Measurements from ENCODE around the gene AADAC.

DNA sequence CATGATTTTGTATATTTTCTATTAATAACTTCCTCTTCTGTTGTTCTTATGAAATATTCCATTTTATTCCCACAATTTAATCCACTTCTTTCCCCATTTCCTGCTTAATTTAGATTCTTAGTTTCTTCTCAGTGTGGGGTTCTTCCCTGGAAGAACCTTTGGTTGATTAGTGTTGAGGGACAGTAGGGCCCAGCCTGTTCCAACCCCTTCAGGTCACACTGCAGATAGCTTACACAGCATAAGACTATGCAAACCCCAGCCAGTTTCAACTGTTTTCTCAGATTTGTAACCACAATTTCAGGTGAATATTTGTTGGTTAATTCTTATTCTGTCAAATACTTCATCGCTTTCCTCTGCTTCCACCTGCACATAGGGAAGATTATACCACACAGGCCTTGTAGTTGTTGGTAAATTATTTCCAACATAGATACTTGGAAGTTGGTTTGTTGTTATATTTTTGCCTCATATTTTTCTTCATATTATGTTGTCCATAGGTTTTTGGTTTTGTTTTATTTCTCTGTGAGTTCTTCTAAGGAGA lies 45.5 kb upstream of the AADAC start:
- TF ChIP-seq CEBPB (IDR thresholded peaks at IDR 0.05; ENCODE audit: borderline replicate concordance, low read depth, low read length), result no peak
- TF ChIP-seq, protein P1, sequence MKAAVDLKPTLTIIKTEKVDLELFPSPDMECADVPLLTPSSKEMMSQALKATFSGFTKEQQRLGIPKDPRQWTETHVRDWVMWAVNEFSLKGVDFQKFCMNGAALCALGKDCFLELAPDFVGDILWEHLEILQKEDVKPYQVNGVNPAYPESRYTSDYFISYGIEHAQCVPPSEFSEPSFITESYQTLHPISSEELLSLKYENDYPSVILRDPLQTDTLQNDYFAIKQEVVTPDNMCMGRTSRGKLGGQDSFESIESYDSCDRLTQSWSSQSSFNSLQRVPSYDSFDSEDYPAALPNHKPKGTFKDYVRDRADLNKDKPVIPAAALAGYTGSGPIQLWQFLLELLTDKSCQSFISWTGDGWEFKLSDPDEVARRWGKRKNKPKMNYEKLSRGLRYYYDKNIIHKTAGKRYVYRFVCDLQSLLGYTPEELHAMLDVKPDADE (CRISPR knock-in tag; IDR thresholded peaks at IDR 0.05), result no peak
- TF ChIP-seq, protein P2, sequence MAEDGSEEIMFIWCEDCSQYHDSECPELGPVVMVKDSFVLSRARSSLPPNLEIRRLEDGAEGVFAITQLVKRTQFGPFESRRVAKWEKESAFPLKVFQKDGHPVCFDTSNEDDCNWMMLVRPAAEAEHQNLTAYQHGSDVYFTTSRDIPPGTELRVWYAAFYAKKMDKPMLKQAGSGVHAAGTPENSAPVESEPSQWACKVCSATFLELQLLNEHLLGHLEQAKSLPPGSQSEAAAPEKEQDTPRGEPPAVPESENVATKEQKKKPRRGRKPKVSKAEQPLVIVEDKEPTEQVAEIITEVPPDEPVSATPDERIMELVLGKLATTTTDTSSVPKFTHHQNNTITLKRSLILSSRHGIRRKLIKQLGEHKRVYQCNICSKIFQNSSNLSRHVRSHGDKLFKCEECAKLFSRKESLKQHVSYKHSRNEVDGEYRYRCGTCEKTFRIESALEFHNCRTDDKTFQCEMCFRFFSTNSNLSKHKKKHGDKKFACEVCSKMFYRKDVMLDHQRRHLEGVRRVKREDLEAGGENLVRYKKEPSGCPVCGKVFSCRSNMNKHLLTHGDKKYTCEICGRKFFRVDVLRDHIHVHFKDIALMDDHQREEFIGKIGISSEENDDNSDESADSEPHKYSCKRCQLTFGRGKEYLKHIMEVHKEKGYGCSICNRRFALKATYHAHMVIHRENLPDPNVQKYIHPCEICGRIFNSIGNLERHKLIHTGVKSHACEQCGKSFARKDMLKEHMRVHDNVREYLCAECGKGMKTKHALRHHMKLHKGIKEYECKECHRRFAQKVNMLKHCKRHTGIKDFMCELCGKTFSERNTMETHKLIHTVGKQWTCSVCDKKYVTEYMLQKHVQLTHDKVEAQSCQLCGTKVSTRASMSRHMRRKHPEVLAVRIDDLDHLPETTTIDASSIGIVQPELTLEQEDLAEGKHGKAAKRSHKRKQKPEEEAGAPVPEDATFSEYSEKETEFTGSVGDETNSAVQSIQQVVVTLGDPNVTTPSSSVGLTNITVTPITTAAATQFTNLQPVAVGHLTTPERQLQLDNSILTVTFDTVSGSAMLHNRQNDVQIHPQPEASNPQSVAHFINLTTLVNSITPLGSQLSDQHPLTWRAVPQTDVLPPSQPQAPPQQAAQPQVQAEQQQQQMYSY (CRISPR knock-in tag; IDR thresholded peaks at IDR 0.05), result no peak
- TF ChIP-seq, protein P3, sequence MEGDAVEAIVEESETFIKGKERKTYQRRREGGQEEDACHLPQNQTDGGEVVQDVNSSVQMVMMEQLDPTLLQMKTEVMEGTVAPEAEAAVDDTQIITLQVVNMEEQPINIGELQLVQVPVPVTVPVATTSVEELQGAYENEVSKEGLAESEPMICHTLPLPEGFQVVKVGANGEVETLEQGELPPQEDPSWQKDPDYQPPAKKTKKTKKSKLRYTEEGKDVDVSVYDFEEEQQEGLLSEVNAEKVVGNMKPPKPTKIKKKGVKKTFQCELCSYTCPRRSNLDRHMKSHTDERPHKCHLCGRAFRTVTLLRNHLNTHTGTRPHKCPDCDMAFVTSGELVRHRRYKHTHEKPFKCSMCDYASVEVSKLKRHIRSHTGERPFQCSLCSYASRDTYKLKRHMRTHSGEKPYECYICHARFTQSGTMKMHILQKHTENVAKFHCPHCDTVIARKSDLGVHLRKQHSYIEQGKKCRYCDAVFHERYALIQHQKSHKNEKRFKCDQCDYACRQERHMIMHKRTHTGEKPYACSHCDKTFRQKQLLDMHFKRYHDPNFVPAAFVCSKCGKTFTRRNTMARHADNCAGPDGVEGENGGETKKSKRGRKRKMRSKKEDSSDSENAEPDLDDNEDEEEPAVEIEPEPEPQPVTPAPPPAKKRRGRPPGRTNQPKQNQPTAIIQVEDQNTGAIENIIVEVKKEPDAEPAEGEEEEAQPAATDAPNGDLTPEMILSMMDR (CRISPR knock-in tag; IDR thresholded peaks at IDR 0.05), result no peak
- no peak for TF ChIP-seq NR3C1 (CRISPR knock-in tag; IDR thresholded peaks at IDR 0.05)
- TF ChIP-seq, protein P4, sequence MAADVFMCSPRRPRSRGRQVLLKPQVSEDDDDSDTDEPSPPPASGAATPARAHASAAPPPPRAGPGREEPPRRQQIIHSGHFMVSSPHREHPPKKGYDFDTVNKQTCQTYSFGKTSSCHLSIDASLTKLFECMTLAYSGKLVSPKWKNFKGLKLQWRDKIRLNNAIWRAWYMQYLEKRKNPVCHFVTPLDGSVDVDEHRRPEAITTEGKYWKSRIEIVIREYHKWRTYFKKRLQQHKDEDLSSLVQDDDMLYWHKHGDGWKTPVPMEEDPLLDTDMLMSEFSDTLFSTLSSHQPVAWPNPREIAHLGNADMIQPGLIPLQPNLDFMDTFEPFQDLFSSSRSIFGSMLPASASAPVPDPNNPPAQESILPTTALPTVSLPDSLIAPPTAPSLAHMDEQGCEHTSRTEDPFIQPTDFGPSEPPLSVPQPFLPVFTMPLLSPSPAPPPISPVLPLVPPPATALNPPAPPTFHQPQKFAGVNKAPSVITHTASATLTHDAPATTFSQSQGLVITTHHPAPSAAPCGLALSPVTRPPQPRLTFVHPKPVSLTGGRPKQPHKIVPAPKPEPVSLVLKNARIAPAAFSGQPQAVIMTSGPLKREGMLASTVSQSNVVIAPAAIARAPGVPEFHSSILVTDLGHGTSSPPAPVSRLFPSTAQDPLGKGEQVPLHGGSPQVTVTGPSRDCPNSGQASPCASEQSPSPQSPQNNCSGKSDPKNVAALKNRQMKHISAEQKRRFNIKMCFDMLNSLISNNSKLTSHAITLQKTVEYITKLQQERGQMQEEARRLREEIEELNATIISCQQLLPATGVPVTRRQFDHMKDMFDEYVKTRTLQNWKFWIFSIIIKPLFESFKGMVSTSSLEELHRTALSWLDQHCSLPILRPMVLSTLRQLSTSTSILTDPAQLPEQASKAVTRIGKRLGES (CRISPR knock-in tag; IDR thresholded peaks at IDR 0.05; ENCODE audit: borderline replicate concordance), result no peak
- TF ChIP-seq YY1 (IDR thresholded peaks at IDR 0.05; ENCODE audit: insufficient read depth, insufficient replicate concordance, low read depth, low read length), result no peak
- no peak for TF ChIP-seq XBP1 (CRISPR knock-in tag; IDR thresholded peaks at IDR 0.05)
- TF ChIP-seq PHF8 (CRISPR knock-in tag; IDR thresholded peaks at IDR 0.05), result no peak
- TF ChIP-seq, protein P5, sequence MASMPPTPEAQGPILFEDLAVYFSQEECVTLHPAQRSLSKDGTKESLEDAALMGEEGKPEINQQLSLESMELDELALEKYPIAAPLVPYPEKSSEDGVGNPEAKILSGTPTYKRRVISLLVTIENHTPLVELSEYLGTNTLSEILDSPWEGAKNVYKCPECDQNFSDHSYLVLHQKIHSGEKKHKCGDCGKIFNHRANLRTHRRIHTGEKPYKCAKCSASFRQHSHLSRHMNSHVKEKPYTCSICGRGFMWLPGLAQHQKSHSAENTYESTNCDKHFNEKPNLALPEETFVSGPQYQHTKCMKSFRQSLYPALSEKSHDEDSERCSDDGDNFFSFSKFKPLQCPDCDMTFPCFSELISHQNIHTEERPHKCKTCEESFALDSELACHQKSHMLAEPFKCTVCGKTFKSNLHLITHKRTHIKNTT (CRISPR knock-in tag; IDR thresholded peaks at IDR 0.05), result no peak
- no peak for TF ChIP-seq ZNF337 (CRISPR knock-in tag; IDR thresholded peaks at IDR 0.05; ENCODE audit: borderline replicate concordance, low read depth)
- TF ChIP-seq, protein P6, sequence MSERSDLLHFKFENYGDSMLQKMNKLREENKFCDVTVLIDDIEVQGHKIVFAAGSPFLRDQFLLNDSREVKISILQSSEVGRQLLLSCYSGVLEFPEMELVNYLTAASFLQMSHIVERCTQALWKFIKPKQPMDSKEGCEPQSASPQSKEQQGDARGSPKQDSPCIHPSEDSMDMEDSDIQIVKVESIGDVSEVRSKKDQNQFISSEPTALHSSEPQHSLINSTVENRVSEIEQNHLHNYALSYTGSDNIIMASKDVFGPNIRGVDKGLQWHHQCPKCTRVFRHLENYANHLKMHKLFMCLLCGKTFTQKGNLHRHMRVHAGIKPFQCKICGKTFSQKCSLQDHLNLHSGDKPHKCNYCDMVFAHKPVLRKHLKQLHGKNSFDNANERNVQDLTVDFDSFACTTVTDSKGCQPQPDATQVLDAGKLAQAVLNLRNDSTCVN (CRISPR knock-in tag; IDR thresholded peaks at IDR 0.05; ENCODE audit: borderline replicate concordance), result no peak
- TF ChIP-seq, protein P7, sequence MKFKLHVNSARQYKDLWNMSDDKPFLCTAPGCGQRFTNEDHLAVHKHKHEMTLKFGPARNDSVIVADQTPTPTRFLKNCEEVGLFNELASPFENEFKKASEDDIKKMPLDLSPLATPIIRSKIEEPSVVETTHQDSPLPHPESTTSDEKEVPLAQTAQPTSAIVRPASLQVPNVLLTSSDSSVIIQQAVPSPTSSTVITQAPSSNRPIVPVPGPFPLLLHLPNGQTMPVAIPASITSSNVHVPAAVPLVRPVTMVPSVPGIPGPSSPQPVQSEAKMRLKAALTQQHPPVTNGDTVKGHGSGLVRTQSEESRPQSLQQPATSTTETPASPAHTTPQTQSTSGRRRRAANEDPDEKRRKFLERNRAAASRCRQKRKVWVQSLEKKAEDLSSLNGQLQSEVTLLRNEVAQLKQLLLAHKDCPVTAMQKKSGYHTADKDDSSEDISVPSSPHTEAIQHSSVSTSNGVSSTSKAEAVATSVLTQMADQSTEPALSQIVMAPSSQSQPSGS (CRISPR knock-in tag; IDR thresholded peaks at IDR 0.05), result no peak
